GM12864 (cell line): ENCODE data around the gene NDRG3.
A peak's percentile ranks its signal among the peaks of the same experiment; 100 is the strongest.

Experiments used
- DNase-seq: peaks from one replicate; pipeline ENCODE4 v3.0.0-alpha.2; 2011; ENCODE audit warnings: low read depth
- H3K4me3 ChIP-seq: 2 replicates; pipeline ENCODE4 v1.5.1; 2011; ENCODE audit warnings: mild to moderate bottlenecking, low read depth, low read length, control low read depth
- CTCF ChIP-seq: IDR thresholded peaks from 2 replicates; pipeline ENCODE4 v1.5.1; 2011; ENCODE audit warnings: low read depth, mild to moderate bottlenecking, moderate library complexity, low read length, control low read depth, inconsistent platforms; ENCODE audit errors: missing control alignments

NDRG3 gene

DNA sequence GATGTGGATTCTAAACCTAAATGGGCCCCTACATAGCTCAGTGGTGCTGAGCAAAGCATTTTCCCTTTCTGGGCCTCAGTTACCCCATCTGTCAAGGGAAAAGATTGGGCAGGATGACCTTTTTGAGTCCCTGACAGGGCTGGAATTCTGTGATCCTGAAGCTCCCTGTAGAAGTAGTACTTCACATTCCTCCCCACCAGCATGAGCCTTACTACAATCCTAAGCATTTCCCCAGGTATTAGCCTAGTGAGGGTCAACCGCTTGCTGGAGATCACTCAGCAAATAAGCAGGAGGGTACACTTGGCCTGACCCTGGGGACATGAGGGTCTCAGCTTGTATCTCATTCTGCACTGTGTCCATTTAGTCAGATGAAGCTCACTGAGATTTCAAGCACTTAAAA is 13.4 kb downstream of the NDRG3 start:
- DNase-seq, result no peak
- no peak overlapping the region for H3K4me3 ChIP-seq
- TF ChIP-seq CTCF, result no peak

DNA sequence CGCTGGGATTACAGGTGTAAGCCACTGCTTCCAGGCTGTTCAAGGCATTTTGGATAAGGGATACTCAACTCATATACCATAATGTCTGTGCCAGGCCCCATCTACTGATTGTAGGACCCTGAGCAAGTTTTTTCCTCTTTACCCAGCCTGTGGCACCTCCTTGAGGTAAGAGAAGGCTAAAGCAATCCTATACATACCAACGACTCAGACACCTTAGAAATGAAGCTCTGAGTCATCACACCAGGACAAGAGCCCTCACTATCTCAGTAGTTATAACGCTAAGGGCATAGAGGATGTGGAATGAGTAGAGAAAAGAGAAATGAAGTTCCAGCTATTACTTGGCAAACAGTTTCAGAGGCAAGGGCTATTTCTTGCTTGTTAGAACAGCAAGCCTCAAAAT is 16.9 kb downstream of the NDRG3 start:
- DNase-seq, result no peak
- peak; percentile 22 for TF ChIP-seq CTCF
- H3K4me3 ChIP-seq, result no peak overlapping the region

DNA sequence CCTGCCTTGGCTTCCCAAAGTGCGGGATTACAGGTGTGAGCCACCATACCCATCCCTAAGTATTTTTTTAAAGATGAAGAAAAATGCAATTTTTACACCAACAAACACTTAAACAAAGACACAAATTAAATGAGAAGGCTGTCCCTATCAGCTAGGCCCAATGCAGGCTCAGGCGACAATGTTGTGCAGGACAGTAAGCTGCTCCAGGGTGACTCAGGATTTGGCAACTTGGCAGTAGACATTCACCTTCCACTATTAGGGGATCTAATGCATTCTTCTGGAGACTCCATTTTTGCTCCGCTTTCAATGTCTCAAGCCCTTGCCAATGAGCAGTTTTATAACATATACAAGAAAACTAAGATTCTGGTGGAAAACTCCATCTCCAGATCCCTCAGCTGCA is 19.7 kb downstream of the NDRG3 start:
- no peak for DNase-seq
- H3K4me3 ChIP-seq, result no peak overlapping the region
- TF ChIP-seq CTCF, result no peak

DNA sequence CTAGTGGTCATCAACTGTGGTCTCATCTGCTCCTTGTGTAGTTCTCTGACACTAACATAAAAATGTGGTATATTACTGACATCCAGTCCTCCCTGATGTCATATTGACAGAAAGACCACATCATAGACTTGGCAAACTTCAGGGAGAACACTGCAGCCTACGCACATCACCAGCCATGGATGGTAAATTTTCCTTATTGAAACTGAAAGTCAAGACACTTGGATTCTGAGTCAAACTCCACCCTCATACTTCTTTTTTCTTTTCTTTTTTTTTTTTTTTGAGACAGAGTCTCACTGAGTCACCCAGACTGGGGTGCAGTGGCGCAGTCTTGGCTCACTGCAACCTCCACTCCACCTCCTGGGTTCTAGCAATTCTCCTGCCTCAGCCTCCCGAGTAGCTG is 25.4 kb downstream of the NDRG3 start:
- TF ChIP-seq CTCF, result no peak
- H3K4me3 ChIP-seq, result no peak overlapping the region
- DNase-seq, result no peak

DNA sequence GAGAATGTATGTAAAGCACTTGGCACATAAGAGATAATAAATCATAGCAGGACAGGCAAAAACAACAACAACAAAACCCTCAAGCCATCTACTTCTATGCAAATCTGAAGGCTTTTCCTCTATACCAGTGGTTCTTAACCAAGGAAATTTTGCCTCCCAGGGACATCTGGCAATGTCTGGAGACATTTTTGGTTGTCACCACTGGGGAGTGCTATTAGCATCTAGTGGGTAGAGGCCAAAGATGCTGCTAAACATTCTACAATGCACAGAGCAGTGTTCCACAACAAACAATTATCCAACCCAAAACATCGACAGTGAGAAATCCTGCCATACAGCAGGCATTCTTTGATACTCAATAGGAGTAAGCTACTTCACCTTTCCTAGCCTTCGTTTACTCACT is 28.2 kb downstream of the NDRG3 start:
- DNase-seq, result no peak
- no peak overlapping the region for H3K4me3 ChIP-seq
- TF ChIP-seq CTCF, result peak; percentile 30

DNA sequence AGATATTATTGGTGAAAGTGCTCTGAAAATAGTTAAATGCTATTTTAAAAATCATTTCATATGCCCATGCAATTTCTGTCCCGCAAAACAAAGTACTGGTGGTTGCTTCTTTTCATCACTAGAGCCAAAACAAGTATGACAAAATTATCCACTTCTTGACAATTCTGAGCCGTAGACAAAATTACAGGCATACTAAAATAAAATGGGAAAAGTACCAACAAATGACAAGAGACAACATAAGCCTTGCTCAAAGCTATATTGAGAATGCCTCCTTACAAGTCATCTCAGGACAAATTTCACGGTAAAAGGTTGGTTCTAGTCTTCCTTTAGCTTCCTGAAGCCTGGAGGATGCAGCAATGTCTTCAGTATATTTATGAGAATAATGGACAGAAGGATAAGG is 28.9 kb downstream of the NDRG3 start:
- no peak overlapping the region for H3K4me3 ChIP-seq
- DNase-seq, result no peak
- TF ChIP-seq CTCF, result no peak

DNA sequence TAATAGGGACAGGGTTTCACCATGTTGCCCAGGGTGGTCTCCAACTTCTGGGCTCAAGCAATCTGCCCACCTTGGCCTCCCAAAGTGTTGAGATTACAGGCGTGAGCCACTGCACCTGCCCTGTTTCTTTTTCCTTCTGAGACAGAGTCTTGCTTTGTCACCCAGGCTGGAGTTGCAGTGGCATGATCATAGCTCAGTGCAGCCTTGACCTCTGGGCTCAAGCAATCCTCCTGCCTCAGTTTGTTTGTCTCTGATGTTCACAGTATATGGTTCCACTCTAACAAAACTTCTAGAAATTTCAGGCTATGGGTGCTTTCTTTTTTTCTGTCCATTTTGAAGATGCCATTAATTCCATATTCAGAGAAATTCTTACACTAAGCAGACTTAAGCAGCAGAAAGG is 33.1 kb downstream of the NDRG3 start:
- no peak for DNase-seq
- no peak for TF ChIP-seq CTCF
- H3K4me3 ChIP-seq, result no peak overlapping the region
